ENCODE measurements around the gene TRIM31. TPM values are rescaled to one million over a fixed set of nuclear protein-coding genes. Genes with fewer than 3 reads are reported as not detected.

Gene TRIM31
- total and polyA plus RNA-seq, 2 donors (not counting 1 experiment from before 2014, with no cell fraction given): not detected

- Histone ChIP-seq H3K4me3 (replicated peaks in 1 of 4; ENCODE audit: control extremely low read depth in 1 of 4, insufficient read depth in 1 of 4, low read depth in 3 of 4, low read length in 4 of 4) (no peak overlapping the region), H3K4me2 (ENCODE audit: extremely low read depth, insufficient read depth, low read length) (no peak overlapping the region), H3K4me1 (ENCODE audit: control insufficient read depth, extremely low read depth, insufficient read depth, low read length) (peaks cover 6% of the 10 kb centered on the region), H3K79me2 (ENCODE audit: control insufficient read depth, insufficient read depth, low read length) (no peaks in the 10 kb centered on the region), H3K27ac (ENCODE audit: insufficient read depth, low read length) (no peak overlapping the region), H4K20me1 (ENCODE audit: control insufficient read depth, extremely low read depth, insufficient read depth, low read length) (no peaks in the 10 kb centered on the region), H3K9me3 (ENCODE audit: control insufficient read depth, insufficient read depth, low read depth, low read length) (no peaks in the 10 kb centered on the region), H3K36me3 (ENCODE audit: control insufficient read depth, insufficient read depth, low read length) (no peaks in the 10 kb centered on the region), H3K27me3 (ENCODE audit: control insufficient read depth, insufficient read depth, low read length) (peaks cover 6% of the 10 kb centered on the region), H3K9ac (ENCODE audit: insufficient read depth, low read length) (no peak overlapping the region), H2AFZ (ENCODE audit: low read length) (no peak overlapping the region)
- DNase-seq (ENCODE audit: low read depth in 2 of 2): no peak
- TF ChIP-seq EZH2 (IDR thresholded peaks at IDR 0.05; ENCODE audit: low read length, missing control alignments) (no peak), CTCF (conservative IDR thresholded peaks at IDR 0.05 in 1 of 2, IDR thresholded peaks at IDR 0.05 in 1 of 2; ENCODE audit: low read depth in 1 of 2, low read length in 2 of 2) (no peak)
Observed at GRCh38 chr6:30151580-30151979, 38.7 kb upstream of the TRIM31 start.

DNA sequence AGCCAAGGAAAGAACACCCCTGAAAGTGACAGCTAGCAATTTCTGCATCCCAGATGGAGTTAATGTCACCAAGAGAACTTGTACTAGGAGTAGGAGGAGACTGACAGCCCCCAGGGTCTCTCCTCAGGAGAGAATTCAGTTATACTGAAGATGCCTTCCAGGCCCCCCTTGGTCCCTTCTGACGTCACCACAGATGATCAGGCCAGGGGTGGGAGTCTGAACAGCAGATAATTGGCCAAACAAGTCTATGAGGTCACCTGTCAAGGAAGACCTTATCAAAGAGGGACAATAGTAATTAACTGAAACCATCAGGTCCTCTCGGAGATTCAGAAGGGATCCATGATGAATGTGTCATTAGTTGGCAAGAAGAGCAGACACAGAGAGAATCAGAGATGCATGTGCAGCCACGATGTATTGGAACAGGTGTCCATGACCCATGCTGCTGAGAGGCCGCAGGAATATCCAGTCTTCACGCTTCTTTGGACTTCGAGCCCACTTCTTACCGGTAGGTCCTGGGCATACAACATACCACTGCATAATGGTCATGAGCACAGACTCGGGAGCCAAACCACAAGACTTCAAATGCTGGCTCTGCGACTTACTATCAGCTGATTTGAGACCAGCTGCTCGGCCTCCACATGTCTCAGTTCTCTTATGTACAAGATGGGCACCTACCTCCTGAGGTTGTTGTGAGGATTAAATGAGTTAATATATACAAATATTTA is 37.9 kb upstream of the TRIM31 start:
- H3K4me1 ChIP-seq (ENCODE audit: control insufficient read depth, extremely low read depth, insufficient read depth, low read length): peaks cover 3% of the 10 kb centered on the region
- no peak for TF ChIP-seq EZH2 (IDR thresholded peaks at IDR 0.05; ENCODE audit: low read length, missing control alignments)
- peak in 1 of 2 donors; percentile 82 for DNase-seq (ENCODE audit: low read depth in 2 of 2)

GRCh38 chr6:30149858-30150550 is 37.1 kb upstream of the TRIM31 start:
- peaks cover 1% of the 10 kb centered on the region for H3K4me1 ChIP-seq (ENCODE audit: control insufficient read depth, extremely low read depth, insufficient read depth, low read length)
- H3K79me2 ChIP-seq (ENCODE audit: control insufficient read depth, insufficient read depth, low read length): no peaks in the 10 kb centered on the region
- H2AFZ ChIP-seq (ENCODE audit: low read length): no peak overlapping the region
- H3K27ac ChIP-seq (ENCODE audit: insufficient read depth, low read length): no peak overlapping the region
- no peaks in the 10 kb centered on the region for H3K36me3 ChIP-seq (ENCODE audit: control insufficient read depth, insufficient read depth, low read length)
- no peak for DNase-seq (ENCODE audit: low read depth in 2 of 2)
- H3K9ac ChIP-seq (ENCODE audit: insufficient read depth, low read length): no peak overlapping the region
- no peak overlapping the region for H3K4me2 ChIP-seq (ENCODE audit: extremely low read depth, insufficient read depth, low read length)
- no peaks in the 10 kb centered on the region for H3K9me3 ChIP-seq (ENCODE audit: control insufficient read depth, insufficient read depth, low read depth, low read length)
- no peak overlapping the region for H3K4me3 ChIP-seq (replicated peaks in 1 of 4; ENCODE audit: control extremely low read depth in 1 of 4, insufficient read depth in 1 of 4, low read depth in 3 of 4, low read length in 4 of 4)
- H3K27me3 ChIP-seq (ENCODE audit: control insufficient read depth, insufficient read depth, low read length): peaks cover 8% of the 10 kb centered on the region
- TF ChIP-seq CTCF (conservative IDR thresholded peaks at IDR 0.05 in 1 of 2, IDR thresholded peaks at IDR 0.05 in 1 of 2; ENCODE audit: low read depth in 1 of 2, low read length in 2 of 2) (no peak), EZH2 (IDR thresholded peaks at IDR 0.05; ENCODE audit: low read length, missing control alignments) (no peak)
- no peaks in the 10 kb centered on the region for H4K20me1 ChIP-seq (ENCODE audit: control insufficient read depth, extremely low read depth, insufficient read depth, low read length)

More for the DNA sequence above, 37.9 kb upstream of the TRIM31 start:
- Histone ChIP-seq H3K27ac (ENCODE audit: insufficient read depth, low read length) (no peak overlapping the region), H3K9ac (ENCODE audit: insufficient read depth, low read length) (no peak overlapping the region), H3K27me3 (ENCODE audit: control insufficient read depth, insufficient read depth, low read length) (peaks cover 6% of the 10 kb centered on the region), H3K9me3 (ENCODE audit: control insufficient read depth, insufficient read depth, low read depth, low read length) (no peaks in the 10 kb centered on the region), H3K79me2 (ENCODE audit: control insufficient read depth, insufficient read depth, low read length) (no peaks in the 10 kb centered on the region), H2AFZ (ENCODE audit: low read length) (no peak overlapping the region), H3K4me3 (replicated peaks in 1 of 4; ENCODE audit: control extremely low read depth in 1 of 4, insufficient read depth in 1 of 4, low read depth in 3 of 4, low read length in 4 of 4) (no peak overlapping the region), H3K36me3 (ENCODE audit: control insufficient read depth, insufficient read depth, low read length) (no peaks in the 10 kb centered on the region), H3K4me2 (ENCODE audit: extremely low read depth, insufficient read depth, low read length) (no peak overlapping the region), H4K20me1 (ENCODE audit: control insufficient read depth, extremely low read depth, insufficient read depth, low read length) (no peaks in the 10 kb centered on the region)

Data from fibroblast of lung (primary cell).